ENCODE data around the gene FAM3B. TPM values are rescaled to one million over a fixed set of nuclear protein-coding genes. Genes with fewer than 3 reads are reported as not detected.

FAM3B gene
- total and polyA plus RNA-seq, 9 of the 15 experiments (the other 6 are each of a cell fraction or from before 2014, with no cell fraction given) = 0.04 to 0.18 (median 0.12) TPM; not detected in 5

GRCh38 chr21:41405321-41405720 lies 88.7 kb downstream of the FAM3B start:
- H3K4me1 ChIP-seq (replicated peaks in 1 of 2; ENCODE audit: control insufficient read depth in 2 of 2, insufficient read depth in 2 of 2, low read length in 2 of 2) = no peaks in the 10 kb centered on the region
- TF ChIP-seq, protein P1, sequence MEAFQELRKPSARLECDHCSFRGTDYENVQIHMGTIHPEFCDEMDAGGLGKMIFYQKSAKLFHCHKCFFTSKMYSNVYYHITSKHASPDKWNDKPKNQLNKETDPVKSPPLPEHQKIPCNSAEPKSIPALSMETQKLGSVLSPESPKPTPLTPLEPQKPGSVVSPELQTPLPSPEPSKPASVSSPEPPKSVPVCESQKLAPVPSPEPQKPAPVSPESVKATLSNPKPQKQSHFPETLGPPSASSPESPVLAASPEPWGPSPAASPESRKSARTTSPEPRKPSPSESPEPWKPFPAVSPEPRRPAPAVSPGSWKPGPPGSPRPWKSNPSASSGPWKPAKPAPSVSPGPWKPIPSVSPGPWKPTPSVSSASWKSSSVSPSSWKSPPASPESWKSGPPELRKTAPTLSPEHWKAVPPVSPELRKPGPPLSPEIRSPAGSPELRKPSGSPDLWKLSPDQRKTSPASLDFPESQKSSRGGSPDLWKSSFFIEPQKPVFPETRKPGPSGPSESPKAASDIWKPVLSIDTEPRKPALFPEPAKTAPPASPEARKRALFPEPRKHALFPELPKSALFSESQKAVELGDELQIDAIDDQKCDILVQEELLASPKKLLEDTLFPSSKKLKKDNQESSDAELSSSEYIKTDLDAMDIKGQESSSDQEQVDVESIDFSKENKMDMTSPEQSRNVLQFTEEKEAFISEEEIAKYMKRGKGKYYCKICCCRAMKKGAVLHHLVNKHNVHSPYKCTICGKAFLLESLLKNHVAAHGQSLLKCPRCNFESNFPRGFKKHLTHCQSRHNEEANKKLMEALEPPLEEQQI (IDR thresholded peaks at IDR 0.05) = no peak
- TF ChIP-seq SREBF1 (IDR thresholded peaks at IDR 0.05; ENCODE audit: borderline replicate concordance, low read depth, low read length) (no peak), HLTF (IDR thresholded peaks at IDR 0.05) (no peak), PRPF4 (IDR thresholded peaks at IDR 0.05; ENCODE audit: insufficient read depth, low read depth, low read length, poor library complexity, severe bottlenecking) (no peak), RHOXF2B (CRISPR knock-in tag; conservative IDR thresholded peaks at IDR 0.05) (no peak), ZBED1 (IDR thresholded peaks at IDR 0.05) (no peak), ZNF518B (CRISPR knock-in tag; IDR thresholded peaks at IDR 0.05) (no peak), ZNF395 (CRISPR knock-in tag; IDR thresholded peaks at IDR 0.05) (no peak), RBM22 (IDR thresholded peaks at IDR 0.05; ENCODE audit: low read depth, low read length, poor library complexity, severe bottlenecking) (no peak), SPI1 (IDR thresholded peaks at IDR 0.05; ENCODE audit: borderline replicate concordance, low read depth, low read length) (no peak), MTA3 (IDR thresholded peaks at IDR 0.05; ENCODE audit: borderline replicate concordance) (no peak), DACH1 (IDR thresholded peaks at IDR 0.05; ENCODE audit: partially characterized antibody) (no peak), SOX6 (IDR thresholded peaks at IDR 0.05) (no peak), NFE2 (IDR thresholded peaks at IDR 0.05; ENCODE audit: low read depth) (no peak), L3MBTL2 (IDR thresholded peaks at IDR 0.05) (no peak)
- TF ChIP-seq, protein P2, sequence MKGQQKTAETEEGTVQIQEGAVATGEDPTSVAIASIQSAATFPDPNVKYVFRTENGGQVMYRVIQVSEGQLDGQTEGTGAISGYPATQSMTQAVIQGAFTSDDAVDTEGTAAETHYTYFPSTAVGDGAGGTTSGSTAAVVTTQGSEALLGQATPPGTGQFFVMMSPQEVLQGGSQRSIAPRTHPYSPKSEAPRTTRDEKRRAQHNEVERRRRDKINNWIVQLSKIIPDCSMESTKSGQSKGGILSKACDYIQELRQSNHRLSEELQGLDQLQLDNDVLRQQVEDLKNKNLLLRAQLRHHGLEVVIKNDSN (CRISPR knock-in tag; IDR thresholded peaks at IDR 0.05) = no peak

More at GRCh38 chr21:41405321-41405720, 88.7 kb downstream of the FAM3B start:
- H2AFZ ChIP-seq (ENCODE audit: low read depth, low read length) = no peak overlapping the region
- H3K9me1 ChIP-seq (ENCODE audit: control insufficient read depth, insufficient read depth, low read length) = no peaks in the 10 kb centered on the region
- H3K9ac ChIP-seq (ENCODE audit: insufficient read depth in 1 of 2, low read depth in 2 of 2, low read length in 2 of 2) = no peak overlapping the region
- ATAC-seq = no peak
- ChIA-PET CTCF (ENCODE audit: low intra/inter-chr PET ratio) (no interaction called here), POLR2A (no interaction called here)
- no peaks in the 10 kb centered on the region for H3K79me2 ChIP-seq (ENCODE audit: control insufficient read depth, insufficient read depth, low read length)
- in situ Hi-C loops (cut with MboI) = no loop called here
- H3K27ac ChIP-seq (ENCODE audit: extremely low read depth, low read depth, low read length) = no peak overlapping the region
- H3K27me3 ChIP-seq (ENCODE audit: control insufficient read depth in 2 of 2, insufficient read depth in 2 of 2, low read length in 2 of 2) = peaks cover 18 to 38% of the 10 kb centered on the region in 2 experiments; a peak in 3 of 5 replicates
- intact Hi-C loops (cut with micrococcal nuclease) = no loop called here
- no peaks in the 10 kb centered on the region for H3K36me3 ChIP-seq (ENCODE audit: control insufficient read depth, insufficient read depth, low read length)
- H3K9me3 ChIP-seq (replicated peaks; ENCODE audit: control insufficient read depth, insufficient read depth, low read depth, low read length) = no peaks in the 10 kb centered on the region
- FAIRE-seq = no peak
- no TSS peak for BruUV-seq (replicated peaks)
- no peak overlapping the region for H3K4me2 ChIP-seq (ENCODE audit: insufficient read depth, low read length)
- no peaks in the 10 kb centered on the region for H4K20me1 ChIP-seq (replicated peaks; ENCODE audit: control insufficient read depth, insufficient read depth, low read length)
- DNase-seq (ENCODE audit: extremely low read depth in 1 of 4, low spot score in 3 of 4) = no peak
- WGBS (ENCODE audit: insufficient coverage, low coverage, missing lambda C conversion rate) = 2% methylated on average over 4 of the region's 4 CpGs
- no peak overlapping the region for H3K4me3 ChIP-seq
